Measurements from ENCODE around the gene IFIT2.
"Not testable (repeated sequence)": the region's sequence is repeated elsewhere in the genome, so short reads cannot be mapped to it uniquely, and the experiment has no call there.

Gene IFIT2, protein sequence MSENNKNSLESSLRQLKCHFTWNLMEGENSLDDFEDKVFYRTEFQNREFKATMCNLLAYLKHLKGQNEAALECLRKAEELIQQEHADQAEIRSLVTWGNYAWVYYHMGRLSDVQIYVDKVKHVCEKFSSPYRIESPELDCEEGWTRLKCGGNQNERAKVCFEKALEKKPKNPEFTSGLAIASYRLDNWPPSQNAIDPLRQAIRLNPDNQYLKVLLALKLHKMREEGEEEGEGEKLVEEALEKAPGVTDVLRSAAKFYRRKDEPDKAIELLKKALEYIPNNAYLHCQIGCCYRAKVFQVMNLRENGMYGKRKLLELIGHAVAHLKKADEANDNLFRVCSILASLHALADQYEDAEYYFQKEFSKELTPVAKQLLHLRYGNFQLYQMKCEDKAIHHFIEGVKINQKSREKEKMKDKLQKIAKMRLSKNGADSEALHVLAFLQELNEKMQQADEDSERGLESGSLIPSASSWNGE

DNA sequence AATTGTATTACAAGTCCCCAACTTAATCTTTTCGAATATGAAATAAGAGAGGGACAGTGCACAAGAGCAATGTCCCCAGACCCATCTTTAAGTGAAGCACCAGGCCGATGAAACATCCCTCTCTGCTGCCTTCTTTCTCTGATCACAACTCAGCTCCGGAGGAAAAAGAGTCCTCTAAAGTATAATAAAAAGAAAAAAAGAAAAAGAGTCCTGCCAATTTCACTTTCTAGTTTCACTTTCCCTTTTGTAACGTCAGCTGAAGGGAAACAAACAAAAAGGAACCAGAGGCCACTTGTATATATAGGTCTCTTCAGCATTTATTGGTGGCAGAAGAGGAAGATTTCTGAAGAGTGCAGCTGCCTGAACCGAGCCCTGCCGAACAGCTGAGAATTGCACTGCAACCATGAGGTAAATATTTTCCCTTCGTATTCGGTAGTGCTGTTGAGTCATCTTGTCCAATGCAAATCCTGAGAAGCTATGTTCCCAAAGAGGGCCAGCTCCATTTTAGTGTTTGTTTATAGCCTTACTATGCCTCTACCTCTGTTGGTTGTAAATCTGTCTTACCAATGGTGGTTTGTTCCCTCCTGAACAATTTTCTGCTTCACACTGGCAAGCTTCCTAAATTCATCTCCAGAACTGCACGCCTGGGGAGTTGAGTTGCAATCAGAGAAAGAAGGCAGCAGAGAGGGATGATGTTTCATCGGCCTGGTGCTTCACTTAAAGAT is at the start of gene IFIT2:
IFIT2 (plus strand) TSS at position 326 of the 725 bp plus-strand sequence; CDS start at position 404, 78 bp downstream.
- H3K4me3 ChIP-seq (ENCODE audit: insufficient read length, low read depth) = no peak within 1 kb of the TSS
- DNase-seq (ENCODE audit: low read depth, low spot score) = no peak

DNA sequence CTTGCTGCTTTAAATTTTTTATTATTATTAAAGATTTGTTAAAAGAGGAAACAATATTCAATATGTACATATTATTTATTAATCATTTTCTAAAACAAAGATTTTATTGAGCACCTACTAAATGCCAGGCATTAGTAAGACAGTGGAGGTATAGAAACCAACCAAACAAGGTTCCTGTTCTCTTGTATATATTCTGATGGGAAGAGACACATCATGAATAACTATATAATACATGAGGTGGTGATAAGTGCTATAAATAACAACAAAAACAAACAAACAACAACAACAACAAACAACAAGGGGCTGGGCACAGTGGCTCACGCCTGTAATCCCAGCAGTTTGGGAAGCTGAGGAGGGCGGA is 49.6 kb upstream of the IFIT2 start:
- H3K4me1 ChIP-seq (ENCODE audit: insufficient read depth, insufficient read length) = no peaks in the 10 kb centered on the region
- peaks cover 7% of the 10 kb centered on the region for H3K27me3 ChIP-seq (ENCODE audit: insufficient read depth, insufficient read length)
- H3K9me3 ChIP-seq (ENCODE audit: insufficient read depth, low read length) = peaks cover 13% of the 10 kb centered on the region; the same call in 1 of the 2 replicates
- TF ChIP-seq SUZ12 (IDR thresholded peaks at IDR 0.05; ENCODE audit: extremely low read depth, insufficient read depth, insufficient read length) (no peak), YY1 (IDR thresholded peaks at IDR 0.05; ENCODE audit: insufficient read depth, insufficient read length) (no peak), ZNF274 (IDR thresholded peaks at IDR 0.05; ENCODE audit: low read depth, low read length) (no peak)
- H3K9ac ChIP-seq (ENCODE audit: insufficient read length, low read depth) = no peak overlapping the region
- no peak overlapping the region for H3K4me3 ChIP-seq (ENCODE audit: insufficient read length, low read depth)
- no peak for DNase-seq (ENCODE audit: low read depth, low spot score)
- no peaks in the 10 kb centered on the region for H3K36me3 ChIP-seq (ENCODE audit: insufficient read depth, insufficient read length, low read length)

More for the DNA sequence above, at the start of gene IFIT2:
- Histone ChIP-seq H3K4me1 (ENCODE audit: insufficient read depth, insufficient read length) (no peaks in the 10 kb centered on the region), H3K9ac (ENCODE audit: insufficient read length, low read depth) (no peak within 1 kb of the TSS), H3K36me3 (ENCODE audit: insufficient read depth, insufficient read length, low read length) (no peaks in the 10 kb centered on the region), H3K9me3 (ENCODE audit: insufficient read depth, low read length) (no peaks in the 10 kb centered on the region), H3K27me3 (ENCODE audit: insufficient read depth, insufficient read length) (no peaks in the 10 kb centered on the region)
- TF ChIP-seq SUZ12 (IDR thresholded peaks at IDR 0.05; ENCODE audit: extremely low read depth, insufficient read depth, insufficient read length) (no peak), ZNF274 (IDR thresholded peaks at IDR 0.05; ENCODE audit: low read depth, low read length) (no peak), YY1 (IDR thresholded peaks at IDR 0.05; ENCODE audit: insufficient read depth, insufficient read length) (no peak)

GRCh38 chr10:89255091-89255579 is 46.7 kb upstream of the IFIT2 start:
- H3K27me3 ChIP-seq (ENCODE audit: insufficient read depth, insufficient read length); H3K4me1 ChIP-seq (ENCODE audit: insufficient read depth, insufficient read length); DNase-seq (ENCODE audit: low read depth, low spot score); H3K36me3 ChIP-seq (ENCODE audit: insufficient read depth, insufficient read length, low read length); H3K4me3 ChIP-seq (ENCODE audit: insufficient read length, low read depth); H3K9ac ChIP-seq (ENCODE audit: insufficient read length, low read depth): not testable (repeated sequence)
- peaks cover 13% of the 10 kb centered on the region; the same call in 1 of the 2 replicates for H3K9me3 ChIP-seq (ENCODE audit: insufficient read depth, low read length)

- peaks cover 13% of the 10 kb centered on the region; the same call in 1 of the 2 replicates for H3K9me3 ChIP-seq (ENCODE audit: insufficient read depth, low read length)
- H3K36me3 ChIP-seq (ENCODE audit: insufficient read depth, insufficient read length, low read length) = no peaks in the 10 kb centered on the region
- no peak overlapping the region for H3K9ac ChIP-seq (ENCODE audit: insufficient read length, low read depth)
- TF ChIP-seq YY1 (IDR thresholded peaks at IDR 0.05; ENCODE audit: insufficient read depth, insufficient read length) = no peak
- H3K4me3 ChIP-seq (ENCODE audit: insufficient read length, low read depth) = no peak overlapping the region
- peaks cover 4% of the 10 kb centered on the region for H3K27me3 ChIP-seq (ENCODE audit: insufficient read depth, insufficient read length)
- H3K4me1 ChIP-seq (ENCODE audit: insufficient read depth, insufficient read length) = no peaks in the 10 kb centered on the region
- no peak for DNase-seq (ENCODE audit: low read depth, low spot score)
Observed at GRCh38 chr10:89255793-89256192, 46.1 kb upstream of the IFIT2 start.

GRCh38 chr10:89256340-89256739 is 45.5 kb upstream of the IFIT2 start:
- H3K27me3 ChIP-seq (ENCODE audit: insufficient read depth, insufficient read length) = no peaks in the 10 kb centered on the region
- no peak for DNase-seq (ENCODE audit: low read depth, low spot score)
- H3K9ac ChIP-seq (ENCODE audit: insufficient read length, low read depth) = no peak overlapping the region
- TF ChIP-seq YY1 (IDR thresholded peaks at IDR 0.05; ENCODE audit: insufficient read depth, insufficient read length) (no peak), ZNF274 (IDR thresholded peaks at IDR 0.05; ENCODE audit: low read depth, low read length) (no peak), SUZ12 (IDR thresholded peaks at IDR 0.05; ENCODE audit: extremely low read depth, insufficient read depth, insufficient read length) (no peak)
- H3K9me3 ChIP-seq (ENCODE audit: insufficient read depth, low read length) = peaks cover 13% of the 10 kb centered on the region; the same call in 1 of the 2 replicates
- no peaks in the 10 kb centered on the region for H3K4me1 ChIP-seq (ENCODE audit: insufficient read depth, insufficient read length)
- H3K36me3 ChIP-seq (ENCODE audit: insufficient read depth, insufficient read length, low read length) = no peaks in the 10 kb centered on the region
- no peak overlapping the region for H3K4me3 ChIP-seq (ENCODE audit: insufficient read length, low read depth)

DNA sequence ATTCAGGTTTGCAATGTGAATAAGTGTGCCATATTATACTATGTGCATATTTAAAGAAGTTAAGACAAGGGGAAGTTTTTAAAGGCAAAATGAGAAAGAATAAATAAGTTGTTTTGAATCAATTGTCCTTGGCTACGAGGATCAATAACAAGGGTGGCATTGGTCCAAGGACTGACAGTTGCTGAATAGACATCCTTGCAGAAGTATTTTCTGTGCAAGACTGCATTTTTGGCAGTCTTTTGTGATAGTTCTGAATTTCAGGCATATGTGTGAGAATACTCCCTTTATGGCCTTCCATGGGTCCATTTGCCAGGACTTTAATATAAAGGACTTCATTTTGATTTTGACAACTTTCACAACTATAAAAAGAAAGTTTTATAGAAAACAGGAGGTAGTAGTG is 44.9 kb upstream of the IFIT2 start:
- no peak for TF ChIP-seq ZNF274 (IDR thresholded peaks at IDR 0.05; ENCODE audit: low read depth, low read length)
- TF ChIP-seq YY1 (IDR thresholded peaks at IDR 0.05; ENCODE audit: insufficient read depth, insufficient read length) = no peak
- TF ChIP-seq SUZ12 (IDR thresholded peaks at IDR 0.05; ENCODE audit: extremely low read depth, insufficient read depth, insufficient read length) = no peak
- Histone ChIP-seq H3K4me3 (ENCODE audit: insufficient read length, low read depth) (no peak overlapping the region), H3K9me3 (ENCODE audit: insufficient read depth, low read length) (peaks cover 13% of the 10 kb centered on the region; the same call in 1 of the 2 replicates), H3K4me1 (ENCODE audit: insufficient read depth, insufficient read length) (no peaks in the 10 kb centered on the region), H3K9ac (ENCODE audit: insufficient read length, low read depth) (no peak overlapping the region), H3K36me3 (ENCODE audit: insufficient read depth, insufficient read length, low read length) (no peaks in the 10 kb centered on the region), H3K27me3 (ENCODE audit: insufficient read depth, insufficient read length) (no peaks in the 10 kb centered on the region)
- no peak for DNase-seq (ENCODE audit: low read depth, low spot score)

- no peak for DNase-seq (ENCODE audit: low read depth, low spot score)
- no peak overlapping the region for H3K9ac ChIP-seq (ENCODE audit: insufficient read length, low read depth)
- TF ChIP-seq SUZ12 (IDR thresholded peaks at IDR 0.05; ENCODE audit: extremely low read depth, insufficient read depth, insufficient read length) = no peak
- no peak for TF ChIP-seq YY1 (IDR thresholded peaks at IDR 0.05; ENCODE audit: insufficient read depth, insufficient read length)
- no peak for TF ChIP-seq ZNF274 (IDR thresholded peaks at IDR 0.05; ENCODE audit: low read depth, low read length)
- H3K27me3 ChIP-seq (ENCODE audit: insufficient read depth, insufficient read length) = no peaks in the 10 kb centered on the region
- peaks cover 13% of the 10 kb centered on the region; the same call in 1 of the 2 replicates for H3K9me3 ChIP-seq (ENCODE audit: insufficient read depth, low read length)
- no peak overlapping the region for H3K4me3 ChIP-seq (ENCODE audit: insufficient read length, low read depth)
- no peaks in the 10 kb centered on the region for H3K4me1 ChIP-seq (ENCODE audit: insufficient read depth, insufficient read length)
- no peaks in the 10 kb centered on the region for H3K36me3 ChIP-seq (ENCODE audit: insufficient read depth, insufficient read length, low read length)
Observed at GRCh38 chr10:89257581-89257980, 44.3 kb upstream of the IFIT2 start.

Data from NT2/D1 (cell line).